BLaER1 treated with 17β-estradiol and CSF1 and Interleukin-3, amounts not matched to agents 10 nM and 100 nM (cell line): Measurements from ENCODE around the gene CYP2A6.

ENCODE experiments used
- H3K27ac ChIP-seq, 11 experiments: shearing (Covaris generic); formaldehyde crosslinking; 2 replicates each; pipeline ENCODE4 v1.8.1; 2022
- H3K27me3 ChIP-seq, 11 experiments: shearing (Covaris generic); formaldehyde crosslinking; 2 replicates each; pipeline ENCODE4 v1.8.1; 2022
- H3K36me3 ChIP-seq, 11 experiments: shearing (Covaris generic); formaldehyde crosslinking; 2 replicates each; pipeline ENCODE4 v1.8.1; 2022
- H3K4me1 ChIP-seq, 10 experiments: shearing (Covaris generic); formaldehyde crosslinking; 2 replicates each; pipeline ENCODE4 v1.8.1; 2022
- H3K4me2 ChIP-seq, 11 experiments: shearing (Covaris generic); formaldehyde crosslinking; 2 replicates each; pipeline ENCODE4 v1.8.1; 2022
- H3K4me3 ChIP-seq, 10 experiments: shearing (Covaris generic); formaldehyde crosslinking; 2 replicates each; pipeline ENCODE4 v1.8.1; 2022
- H3K9ac ChIP-seq, 11 experiments: shearing (Covaris generic); formaldehyde crosslinking; 2 replicates each; pipeline ENCODE4 v1.8.1; 2022
- H3K9me3 ChIP-seq, 11 experiments: shearing (Covaris generic); formaldehyde crosslinking; replicated peaks in 1 of 11; 2 replicates each; pipeline ENCODE4 v1.8.1; 2022
- H4K20me1 ChIP-seq, 11 experiments: shearing (Covaris generic); formaldehyde crosslinking; 2 replicates each; pipeline ENCODE4 v1.8.1; 2022
- Cebpa-rat ChIP-seq, 11 experiments: shearing (Covaris generic); IDR thresholded peaks; 2 replicates each; pipeline ENCODE4 v1.8.1; 2022

The CYP2A6 gene

DNA sequence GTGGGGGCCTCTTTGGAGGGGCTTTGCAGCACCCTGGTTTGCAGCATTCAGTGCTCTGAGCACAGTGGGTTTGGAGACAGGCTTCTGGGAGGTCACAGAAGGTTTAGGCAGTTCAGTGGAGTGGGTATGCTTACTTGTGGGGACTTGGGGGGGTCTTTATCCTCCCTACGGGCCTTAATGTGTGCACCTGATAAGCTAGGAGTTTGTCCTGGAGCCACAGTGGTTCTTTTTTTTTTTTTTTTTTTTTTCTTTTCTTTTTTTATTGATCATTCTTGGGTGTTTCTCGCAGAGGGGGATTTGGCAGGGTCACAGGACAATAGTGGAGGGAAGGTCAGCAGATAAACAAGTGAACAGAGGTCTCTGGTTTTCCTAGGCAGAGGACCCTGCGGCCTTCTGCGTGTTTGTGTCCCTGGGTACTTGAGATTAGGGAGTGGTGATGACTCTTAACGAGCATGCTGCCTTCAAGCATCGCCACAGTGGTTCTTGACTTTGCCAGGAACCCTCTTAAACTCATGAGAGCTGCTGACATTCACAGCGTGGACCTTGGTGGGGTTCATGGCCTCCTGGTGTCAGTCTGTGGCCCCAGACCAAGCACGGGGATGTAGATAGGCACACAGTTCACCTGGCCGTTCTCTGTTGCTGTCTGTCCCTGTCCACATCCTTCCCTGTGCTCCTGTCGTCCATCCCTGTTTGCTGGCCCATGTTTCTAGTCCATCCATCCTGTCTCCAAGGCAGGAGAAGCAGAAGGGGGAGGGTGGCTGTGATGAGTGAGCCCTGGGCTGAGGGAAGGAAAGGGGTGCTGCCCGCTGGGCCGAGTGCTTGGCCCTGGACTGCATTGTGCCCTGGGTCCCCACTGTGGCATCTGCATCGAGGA is 48.6 kb downstream of the CYP2A6 start:
- Histone ChIP-seq H3K27ac (peak overlapping the region in 10 of 11 experiments; percentile 37 to 95 (median 92); a peak in 19 of 22 replicates), H4K20me1 (peaks cover 68 to 74% (median 71%) of the 10 kb centered on the region in 11 experiments)

DNA sequence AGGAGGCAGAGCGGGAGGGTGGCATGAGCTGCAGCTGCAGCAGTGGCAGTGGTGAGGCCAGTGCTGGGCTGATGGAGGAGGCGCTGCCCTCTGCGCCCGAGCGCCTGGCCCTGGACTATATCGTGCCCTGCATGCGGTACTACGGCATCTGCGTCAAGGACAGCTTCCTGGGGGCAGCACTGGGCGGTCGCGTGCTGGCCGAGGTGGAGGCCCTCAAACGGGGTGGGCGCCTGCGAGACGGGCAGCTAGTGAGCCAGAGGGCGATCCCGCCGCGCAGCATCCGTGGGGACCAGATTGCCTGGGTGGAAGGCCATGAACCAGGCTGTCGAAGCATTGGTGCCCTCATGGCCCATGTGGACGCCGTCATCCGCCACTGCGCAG is 49.3 kb downstream of the CYP2A6 start:
- no peaks in the 10 kb centered on the region for H3K9me3 ChIP-seq
- peak overlapping the region; percentile 94 to 99 (median 97) for H3K9ac ChIP-seq
- H3K27me3 ChIP-seq, result no peaks in the 10 kb centered on the region
- peaks cover 40 to 66% (median 55%) of the 10 kb centered on the region in 11 experiments for H3K36me3 ChIP-seq
- peak overlapping the region; percentile 86 to 100 (median 95) for H3K4me3 ChIP-seq
- peaks cover 72 to 79% (median 76%) of the 10 kb centered on the region in 10 experiments for H3K4me1 ChIP-seq
- peak overlapping the region in 9 of 11 experiments; percentile 90 to 95 (median 93); a peak in 12 of 22 replicates for H3K27ac ChIP-seq
- peaks cover 62 to 67% (median 64%) of the 10 kb centered on the region in 11 experiments for H4K20me1 ChIP-seq
- no peak for TF ChIP-seq Cebpa-rat (IDR thresholded peaks at IDR 0.05)
- peak overlapping the region; percentile 93 to 100 (median 99) for H3K4me2 ChIP-seq

More for the DNA sequence above, 48.6 kb downstream of the CYP2A6 start:
- Histone ChIP-seq H3K9me3 (no peaks in the 10 kb centered on the region), H3K27me3 (no peaks in the 10 kb centered on the region), H3K36me3 (peaks cover 43 to 65% (median 56%) of the 10 kb centered on the region in 11 experiments), H3K4me2 (peak overlapping the region; percentile 93 to 100 (median 99)), H3K4me3 (peak overlapping the region; percentile 86 to 100 (median 95)), H3K9ac (peak overlapping the region; percentile 94 to 99 (median 97)), H3K4me1 (peaks cover 79 to 84% (median 80%) of the 10 kb centered on the region in 10 experiments)
- TF ChIP-seq Cebpa-rat (IDR thresholded peaks at IDR 0.05), result no peak

DNA sequence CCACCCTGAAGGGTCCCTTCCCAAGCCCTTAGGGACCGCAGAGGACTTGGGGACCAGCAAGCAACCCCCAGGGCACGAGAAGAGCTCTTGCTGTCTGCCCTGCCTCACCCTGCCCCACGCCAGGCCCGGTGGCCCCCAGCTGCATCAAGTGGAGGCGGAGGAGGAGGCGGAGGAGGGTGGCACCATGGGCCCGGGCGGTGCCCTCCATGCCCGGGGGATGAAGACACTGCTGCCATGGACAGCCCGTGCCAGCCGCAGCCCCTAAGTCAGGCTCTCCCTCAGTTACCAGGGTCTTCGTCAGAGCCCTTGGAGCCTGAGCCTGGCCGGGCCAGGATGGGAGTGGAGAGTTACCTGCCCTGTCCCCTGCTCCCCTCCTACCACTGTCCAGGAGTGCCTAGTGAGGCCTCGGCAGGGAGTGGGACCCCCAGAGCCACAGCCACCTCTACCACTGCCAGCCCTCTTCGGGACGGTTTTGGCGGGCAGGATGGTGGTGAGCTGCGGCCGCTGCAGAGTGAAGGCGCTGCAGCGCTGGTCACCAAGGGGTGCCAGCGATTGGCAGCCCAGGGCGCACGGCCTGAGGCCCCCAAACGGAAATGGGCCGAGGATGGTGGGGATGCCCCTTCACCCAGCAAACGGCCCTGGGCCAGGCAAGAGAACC is 49.8 kb downstream of the CYP2A6 start:
- Histone ChIP-seq H3K4me3 (peak overlapping the region; percentile 86 to 100 (median 95)), H3K27me3 (no peaks in the 10 kb centered on the region), H3K4me1 (peaks cover 67 to 74% (median 71%) of the 10 kb centered on the region in 10 experiments), H3K4me2 (peak overlapping the region; percentile 93 to 100 (median 99)), H3K9ac (peak overlapping the region; percentile 94 to 99 (median 97)), H3K36me3 (peaks cover 35 to 63% (median 50%) of the 10 kb centered on the region in 11 experiments), H3K9me3 (no peaks in the 10 kb centered on the region), H4K20me1 (peaks cover 57 to 62% (median 59%) of the 10 kb centered on the region in 11 experiments), H3K27ac (peak overlapping the region; percentile 90 to 95 (median 93))
- no peak for TF ChIP-seq Cebpa-rat (IDR thresholded peaks at IDR 0.05)

DNA sequence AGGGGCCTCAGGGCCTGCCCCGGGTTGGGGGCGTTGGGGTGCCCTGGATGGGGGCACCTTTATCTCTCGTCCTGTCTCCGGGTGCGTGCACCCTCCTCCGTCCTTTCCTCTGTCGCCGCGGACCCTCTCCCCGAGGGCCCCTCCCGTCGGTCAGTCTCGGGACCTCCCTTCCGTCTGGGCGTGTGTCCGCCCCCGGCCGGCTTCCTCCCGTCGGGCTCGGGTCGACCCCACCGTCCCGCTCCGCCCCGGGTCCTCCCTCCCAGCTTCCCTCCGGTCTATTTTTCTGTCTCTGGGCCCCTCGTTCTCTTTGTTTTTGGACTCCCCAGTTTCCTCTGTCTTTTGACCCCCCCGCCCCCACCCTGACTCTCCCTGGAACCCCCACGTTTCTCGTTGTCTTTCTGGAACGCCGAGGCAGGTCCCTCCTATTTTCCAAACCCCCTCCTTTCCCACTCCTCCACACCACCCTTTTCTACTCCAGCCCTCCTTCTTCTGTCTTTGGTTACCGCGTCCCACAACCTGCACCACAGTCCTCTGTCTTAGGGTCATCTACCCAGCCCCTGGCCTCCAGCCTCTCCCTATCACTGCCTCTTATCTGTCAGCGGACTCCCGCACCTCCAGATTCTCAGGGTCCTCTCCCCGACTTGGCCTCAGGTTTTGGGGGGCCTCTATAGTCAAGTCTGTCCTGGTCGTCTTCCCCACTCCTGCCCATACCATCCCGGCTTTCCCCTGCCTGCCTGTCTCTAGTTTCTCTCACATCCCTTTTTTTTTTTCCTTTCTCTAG is 50.5 kb downstream of the CYP2A6 start:
- H3K27ac ChIP-seq, result peak overlapping the region; percentile 90 to 95 (median 93)

DNA sequence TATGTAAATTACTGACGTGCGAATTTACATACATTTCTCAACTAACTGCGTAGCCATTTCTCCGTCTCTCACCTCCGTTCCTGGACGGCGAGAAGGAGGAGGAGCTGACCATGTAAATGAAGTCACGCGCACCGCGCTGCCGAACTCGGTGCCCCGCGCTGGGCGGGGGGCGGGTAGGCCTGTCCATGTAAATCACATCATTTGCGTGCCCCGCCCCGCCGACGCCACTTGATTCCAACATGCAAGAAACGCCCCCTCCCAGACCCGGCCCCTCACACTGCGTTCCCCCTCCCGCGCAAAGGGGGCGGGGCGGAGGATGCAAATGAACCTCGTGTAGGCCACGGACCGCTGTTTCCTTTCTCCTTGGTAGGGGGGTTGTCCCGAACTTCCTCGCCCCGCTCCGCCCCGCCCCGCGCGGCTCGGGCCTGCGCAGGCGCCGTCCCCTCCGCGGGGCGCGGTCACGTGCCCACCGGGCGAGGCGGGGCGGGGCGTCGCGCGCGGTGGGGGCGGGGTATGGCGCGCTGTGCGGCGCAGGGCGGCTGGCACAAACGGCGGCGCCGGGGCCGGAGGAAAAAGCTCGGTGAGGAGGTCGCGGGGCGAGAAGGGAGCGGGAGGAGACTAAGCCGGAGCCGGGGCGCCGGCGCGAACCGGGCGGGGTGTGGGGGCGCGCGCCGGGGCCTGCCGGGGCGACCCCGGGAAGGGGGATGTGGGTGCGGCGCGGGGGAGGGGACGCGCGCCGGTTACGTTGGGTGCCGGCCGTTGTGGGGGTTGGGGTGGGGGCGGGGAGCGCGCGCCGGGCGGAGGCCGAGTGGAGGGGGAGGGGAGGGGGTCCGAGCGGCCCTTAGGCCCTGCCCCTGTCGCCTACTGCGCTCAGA is 51.3 kb downstream of the CYP2A6 start, which contains the start of gene EGLN2:
Gene EGLN2 (plus strand): TSS at position 509 of the 875 bp plus-strand sequence. CDS start 1,382 bp downstream, outside the sequence.
- Histone ChIP-seq H3K4me2 (peak within 1 kb of the TSS; percentile 93 to 100 (median 99)), H3K4me3 (peak within 1 kb of the TSS; percentile 86 to 100 (median 95)), H3K9me3 (no peaks in the 10 kb centered on the region), H4K20me1 (peaks cover 41 to 46% (median 43%) of the 10 kb centered on the region in 11 experiments), H3K9ac (peak within 1 kb of the TSS; percentile 94 to 99 (median 97)), H3K4me1 (peaks cover 52 to 59% (median 55%) of the 10 kb centered on the region in 10 experiments), H3K27ac (peak within 1 kb of the TSS; percentile 90 to 95 (median 93)), H3K27me3 (no peaks in the 10 kb centered on the region), H3K36me3 (peaks cover 21 to 48% (median 34%) of the 10 kb centered on the region in 11 experiments)
- no peak for TF ChIP-seq Cebpa-rat (IDR thresholded peaks at IDR 0.05)

More for the DNA sequence above, 50.5 kb downstream of the CYP2A6 start:
- peak overlapping the region; percentile 94 to 99 (median 97) for H3K9ac ChIP-seq
- peaks cover 28 to 56% (median 42%) of the 10 kb centered on the region in 11 experiments for H3K36me3 ChIP-seq
- H3K4me1 ChIP-seq, result peaks cover 60 to 67% (median 64%) of the 10 kb centered on the region in 10 experiments
- H3K27me3 ChIP-seq, result no peaks in the 10 kb centered on the region
- peaks cover 49 to 55% (median 51%) of the 10 kb centered on the region in 11 experiments for H4K20me1 ChIP-seq
- H3K9me3 ChIP-seq, result no peaks in the 10 kb centered on the region
- no peak for TF ChIP-seq Cebpa-rat (IDR thresholded peaks at IDR 0.05)
- H3K4me3 ChIP-seq, result peak overlapping the region; percentile 86 to 100 (median 95)
- peak overlapping the region; percentile 93 to 100 (median 99) for H3K4me2 ChIP-seq

DNA sequence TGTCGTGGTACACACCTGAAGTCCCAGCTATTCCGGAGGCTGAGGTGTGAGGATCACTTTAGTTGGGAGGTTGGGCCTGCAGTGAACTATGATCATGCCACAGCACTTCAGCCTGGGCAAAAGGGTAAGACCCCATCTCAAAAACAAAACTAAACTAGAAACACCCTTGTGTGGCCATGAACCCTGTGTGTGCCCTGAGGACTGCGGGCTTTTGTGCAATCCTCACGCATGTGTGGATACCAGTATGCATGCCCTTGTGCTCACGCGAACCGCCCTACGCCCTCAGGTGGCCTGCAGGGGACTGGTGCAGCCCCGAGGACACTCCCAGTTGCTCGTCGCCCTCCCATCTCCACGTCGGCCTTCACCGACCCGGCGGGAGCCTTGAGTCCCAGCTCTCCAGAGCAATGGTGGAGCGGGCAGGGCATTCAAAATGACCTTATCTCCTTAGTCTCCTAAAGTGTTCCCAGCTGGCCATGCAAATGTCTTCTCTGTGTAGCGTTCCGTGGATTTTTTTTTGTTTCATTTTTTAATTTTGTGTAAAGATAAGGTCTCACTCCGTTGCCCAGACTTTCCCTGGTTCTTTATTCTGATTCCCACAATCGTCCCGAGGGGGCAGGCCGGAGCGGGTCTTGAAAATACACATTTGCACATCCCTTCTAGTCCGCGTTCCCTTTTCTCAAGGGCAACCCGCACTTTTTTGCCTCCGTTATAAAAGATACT is 52.1 kb downstream of the CYP2A6 start:
- peak overlapping the region; percentile 72 to 97 (median 81) for H3K9ac ChIP-seq
- peak overlapping the region; percentile 69 to 93 (median 82) for H3K4me2 ChIP-seq
- H3K9me3 ChIP-seq, result no peaks in the 10 kb centered on the region
- peak overlapping the region; percentile 45 to 100 (median 63) for H3K4me3 ChIP-seq
- H3K27me3 ChIP-seq, result no peaks in the 10 kb centered on the region
- H3K27ac ChIP-seq, result peak overlapping the region; percentile 65 to 95 (median 90)
- H3K36me3 ChIP-seq, result peaks cover 13 to 46% (median 27%) of the 10 kb centered on the region in 11 experiments
- H3K4me1 ChIP-seq, result peaks cover 44 to 51% (median 48%) of the 10 kb centered on the region in 10 experiments
- H4K20me1 ChIP-seq, result peaks cover 33 to 38% (median 35%) of the 10 kb centered on the region in 11 experiments
- TF ChIP-seq Cebpa-rat (IDR thresholded peaks at IDR 0.05), result 0 out of 22 replicates have a peak, but pooled peaks of 1 of the 11 experiments have one; percentile 13
